RWPE2 (cell line): ENCODE measurements around the gene CCDC134.
A peak's percentile ranks its signal among the peaks of the same experiment; 100 is the strongest.

ENCODE experiments used
- ATAC-seq: fragments of 200-7000 bp; cut with Tn5 transposase; 3 replicates; pipeline ENCODE4 v1.9.1; 2021; ENCODE audit warnings: low read depth
- DNase-seq: peaks from one replicate; pipeline ENCODE4 v3.0.0-alpha.2; 2020; ENCODE audit warnings: low spot score
- H3K27ac ChIP-seq: fragments of 450-650 bp; 2 replicates; pipeline ENCODE4 v1.5.1; 2017; ENCODE audit warnings: mild to moderate bottlenecking; ENCODE audit not compliant: poor library complexity, severe bottlenecking
- H3K27me3 ChIP-seq: fragments of 250-450 bp; sonication (Bioruptor Pico); 2 replicates; pipeline ENCODE4 v1.5.1; 2021; ENCODE audit warnings: mild to moderate bottlenecking, moderate library complexity; ENCODE audit not compliant: insufficient read depth, poor library complexity, severe bottlenecking
- H3K36me3 ChIP-seq: fragments of 250-450 bp; sonication (Bioruptor Pico); 2 replicates; pipeline ENCODE4 v1.5.1; 2020; ENCODE audit warnings: low read depth, mild to moderate bottlenecking, moderate library complexity
- H3K4me1 ChIP-seq: fragments of 250-450 bp; sonication (Bioruptor Pico); 2 replicates; pipeline ENCODE4 v1.5.1; 2021; ENCODE audit warnings: mild to moderate bottlenecking, moderate library complexity; ENCODE audit not compliant: insufficient read depth, poor library complexity, severe bottlenecking
- H3K4me3 ChIP-seq: fragments of 250-450 bp; sonication (Bioruptor Pico); 2 replicates; pipeline ENCODE4 v1.5.1; 2021; ENCODE audit warnings: mild to moderate bottlenecking, moderate library complexity; ENCODE audit not compliant: severe bottlenecking
- H3K9me3 ChIP-seq: fragments of 250-450 bp; sonication (Bioruptor Pico); 2 replicates; pipeline ENCODE4 v1.5.1; 2021; ENCODE audit warnings: mild to moderate bottlenecking, moderate library complexity; ENCODE audit not compliant: severe bottlenecking
- TF ChIP-seq, protein P1 (sequence below): fragments of 450-650 bp; IDR thresholded peaks from one replicate; pipeline ENCODE4 v1.5.1; 2017; ENCODE audit warnings: mild to moderate bottlenecking, moderate library complexity; ENCODE audit not compliant: poor library complexity, severe bottlenecking

CCDC134 gene

DNA sequence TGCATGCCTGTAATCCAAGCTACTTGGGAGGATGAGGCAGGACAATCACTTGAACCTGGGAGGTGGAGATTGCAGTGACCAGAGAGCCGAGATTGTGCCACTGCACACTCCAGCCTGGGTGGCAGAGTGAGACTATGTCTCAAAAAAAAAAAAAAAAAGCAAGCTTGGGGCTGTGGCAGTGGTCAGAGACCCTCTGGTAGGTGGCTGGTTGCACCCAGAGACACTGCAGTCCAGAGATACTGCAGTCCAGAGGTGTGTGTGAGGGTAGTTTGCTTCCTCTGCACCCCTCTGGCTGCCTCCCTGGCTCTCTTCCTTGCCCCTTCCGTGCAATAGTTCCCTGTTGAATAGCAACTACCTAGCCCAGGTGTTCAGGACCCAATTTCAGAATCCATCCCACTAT is 1.7 kb upstream of the CCDC134 start:
- TF ChIP-seq, protein P1, sequence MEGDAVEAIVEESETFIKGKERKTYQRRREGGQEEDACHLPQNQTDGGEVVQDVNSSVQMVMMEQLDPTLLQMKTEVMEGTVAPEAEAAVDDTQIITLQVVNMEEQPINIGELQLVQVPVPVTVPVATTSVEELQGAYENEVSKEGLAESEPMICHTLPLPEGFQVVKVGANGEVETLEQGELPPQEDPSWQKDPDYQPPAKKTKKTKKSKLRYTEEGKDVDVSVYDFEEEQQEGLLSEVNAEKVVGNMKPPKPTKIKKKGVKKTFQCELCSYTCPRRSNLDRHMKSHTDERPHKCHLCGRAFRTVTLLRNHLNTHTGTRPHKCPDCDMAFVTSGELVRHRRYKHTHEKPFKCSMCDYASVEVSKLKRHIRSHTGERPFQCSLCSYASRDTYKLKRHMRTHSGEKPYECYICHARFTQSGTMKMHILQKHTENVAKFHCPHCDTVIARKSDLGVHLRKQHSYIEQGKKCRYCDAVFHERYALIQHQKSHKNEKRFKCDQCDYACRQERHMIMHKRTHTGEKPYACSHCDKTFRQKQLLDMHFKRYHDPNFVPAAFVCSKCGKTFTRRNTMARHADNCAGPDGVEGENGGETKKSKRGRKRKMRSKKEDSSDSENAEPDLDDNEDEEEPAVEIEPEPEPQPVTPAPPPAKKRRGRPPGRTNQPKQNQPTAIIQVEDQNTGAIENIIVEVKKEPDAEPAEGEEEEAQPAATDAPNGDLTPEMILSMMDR: no peak
- no peak overlapping the region for H3K4me3 ChIP-seq
- no peaks in the 10 kb centered on the region for H3K27me3 ChIP-seq

DNA sequence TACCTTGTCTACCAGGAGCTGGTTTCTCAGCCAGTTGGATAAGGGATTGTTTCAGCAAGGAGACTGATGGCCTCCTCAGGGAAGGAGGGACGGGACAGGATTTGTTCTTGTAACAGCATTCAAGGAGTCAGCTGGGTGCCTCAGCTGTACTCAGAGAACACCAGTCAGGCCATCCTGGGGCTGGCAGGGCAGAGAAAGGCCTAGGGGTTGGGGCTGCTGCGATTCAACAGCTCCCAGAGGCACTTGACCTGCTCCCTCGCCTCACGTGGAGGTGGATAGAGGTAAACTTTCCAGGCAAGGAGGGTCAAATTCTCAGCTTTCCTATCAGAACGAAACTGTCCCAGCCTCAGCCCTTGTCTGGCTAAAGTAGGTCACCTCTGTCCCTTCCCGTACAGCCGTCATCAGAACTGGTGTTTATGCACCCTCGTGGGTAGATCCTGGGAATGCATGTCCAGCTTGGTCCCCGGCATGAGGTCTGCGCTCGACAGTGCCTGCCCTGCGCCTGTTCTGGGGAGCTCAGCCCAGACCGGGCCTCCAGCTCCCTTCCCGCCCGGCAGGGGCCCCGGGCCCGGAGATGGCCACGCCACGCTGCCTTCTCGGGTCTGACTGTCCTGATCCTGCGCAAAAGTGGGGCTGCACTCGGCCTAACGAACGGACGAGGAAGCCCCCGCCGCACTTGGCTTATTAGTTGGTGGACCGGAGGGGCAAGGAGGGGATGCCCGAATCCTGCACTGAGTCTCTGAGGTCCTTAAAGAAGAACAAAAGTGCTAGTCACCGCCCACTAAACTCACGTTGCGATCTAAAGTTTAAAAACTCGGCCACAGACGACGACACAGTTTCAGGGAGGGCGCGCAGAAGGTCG is 762 bp upstream of the CCDC134 start:
- ATAC-seq (peak; percentile 5; the same call in 1 of the 3 replicates), DNase-seq (no peak)
- Histone ChIP-seq H3K4me1 (no peaks in the 10 kb centered on the region), H3K27ac (peak overlapping the region; percentile 42), H3K9me3 (no peaks in the 10 kb centered on the region), H3K4me3 (peak overlapping the region; percentile 98), H3K36me3 (no peaks in the 10 kb centered on the region), H3K27me3 (no peaks in the 10 kb centered on the region)
- TF ChIP-seq, protein P1: no peak

More for the DNA sequence above, 1.7 kb upstream of the CCDC134 start:
- Histone ChIP-seq H3K9me3 (no peaks in the 10 kb centered on the region), H3K27ac (no peak overlapping the region), H3K4me1 (no peaks in the 10 kb centered on the region), H3K36me3 (no peaks in the 10 kb centered on the region)
- ATAC-seq (no peak), DNase-seq (no peak)

DNA sequence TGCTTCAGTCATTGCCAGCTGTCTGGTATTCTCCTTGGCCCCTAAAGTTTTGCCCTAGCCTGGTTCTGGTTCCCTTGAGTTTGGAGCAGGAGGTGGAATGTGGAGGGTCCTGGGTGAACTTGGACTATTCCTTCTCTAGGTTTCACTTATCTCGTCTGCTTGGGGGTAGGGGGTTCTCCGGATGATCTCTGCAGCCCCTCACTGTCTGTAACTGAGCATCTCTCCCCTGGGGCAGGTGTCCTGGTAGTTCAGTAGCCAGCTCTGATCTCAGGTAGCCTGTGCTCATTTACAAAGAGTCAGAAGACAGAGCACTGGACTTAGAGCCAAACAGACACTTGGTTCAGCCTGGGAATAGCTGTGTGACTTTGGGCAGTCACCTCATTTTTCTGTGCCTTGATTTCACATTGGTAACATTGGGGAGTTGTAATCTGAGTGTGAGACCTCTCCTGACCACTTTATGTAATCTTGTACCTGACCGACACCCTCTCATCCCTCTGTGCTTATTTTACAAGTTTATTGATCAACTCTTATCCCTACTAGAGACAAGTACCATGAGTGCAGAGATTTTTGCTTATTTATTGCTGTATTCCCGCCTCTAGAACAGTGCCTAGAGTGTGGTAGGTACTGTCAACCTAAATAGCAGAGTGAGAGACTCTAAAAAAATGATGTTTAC is 804 bp downstream of the CCDC134 start:
- ATAC-seq: peak; percentile 7; the same call in 1 of the 3 replicates
- H3K36me3 ChIP-seq: no peaks in the 10 kb centered on the region
- H3K27ac ChIP-seq: peak overlapping the region; percentile 42
- no peaks in the 10 kb centered on the region for H3K4me1 ChIP-seq
- H3K27me3 ChIP-seq: no peaks in the 10 kb centered on the region
- TF ChIP-seq, protein P1: no peak
- no peaks in the 10 kb centered on the region for H3K9me3 ChIP-seq
- peak overlapping the region; percentile 98 for H3K4me3 ChIP-seq
- no peak for DNase-seq

DNA sequence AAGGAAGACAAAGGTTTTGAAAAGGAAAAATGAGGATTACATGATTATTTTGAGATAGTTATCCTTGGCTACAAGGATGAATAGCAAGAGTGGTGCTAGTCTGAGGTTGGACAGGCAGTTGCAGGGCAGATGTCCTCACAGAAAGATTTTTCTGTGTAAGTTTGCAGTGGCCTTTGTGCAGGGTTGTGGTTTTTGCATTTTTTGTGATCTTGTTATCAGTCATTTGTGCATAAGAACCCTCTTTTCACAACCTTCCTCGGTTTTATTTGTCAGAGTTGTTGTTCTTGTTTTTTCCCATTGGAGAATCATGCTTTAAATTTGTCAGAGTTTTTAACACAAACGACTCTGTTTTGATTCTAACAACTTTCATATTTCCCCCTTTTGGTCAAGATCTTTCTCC is 1.4 kb downstream of the CCDC134 start:
- Histone ChIP-seq H3K4me3 (no peak overlapping the region), H3K4me1 (no peaks in the 10 kb centered on the region), H3K27ac (no peak overlapping the region), H3K27me3 (no peaks in the 10 kb centered on the region), H3K36me3 (no peaks in the 10 kb centered on the region), H3K9me3 (no peaks in the 10 kb centered on the region)
- no peak for DNase-seq
- TF ChIP-seq, protein P1: no peak
- ATAC-seq: no peak
